HepG2 (cell line): ENCODE data around the gene GALNT5. TPM values are rescaled to one million over a fixed set of nuclear protein-coding genes. Genes with fewer than 3 reads are reported as not detected.

Source experiments
- ATAC-seq: fragments of 200-7000 bp; cut with Tn5 transposase; 3 replicates; pipeline ENCODE4 v1.9.1; 2020; ENCODE audit warnings: mild to moderate bottlenecking, moderate library complexity
- BruUV-seq: library from RNA; stranded (reverse); fragments of 400-500 nt; replicated peaks from 2 replicates; lab custom pipeline; 2021; lab: Mats Ljungman, UMichigan
- CTCF ChIA-PET: fragments of 300-600 bp; formaldehyde crosslinking; extraction: SDS; loops from one replicate; lab custom pipeline; 2021; ENCODE audit warnings: low total read pairs, inconsistent platforms, low intra/inter-chr PET ratio; lab: Yijun Ruan, JAX
- POLR2A ChIA-PET: fragments of 350-600 bp; sonication (Branson Sonifier 250); formaldehyde crosslinking; loops from one replicate; lab custom pipeline; 2020; ENCODE audit warnings: antibody characterized with exemption, inconsistent platforms; lab: Yijun Ruan, JAX
- DNase-seq: peaks from one replicate; pipeline ENCODE4 v3.0.0-alpha.2; 2015; ENCODE audit warnings: low spot score
- FAIRE-seq: peaks from 3 replicates; lab custom pipeline; 2011; peaks lifted over from hg19 to GRCh38; lab: Jason Lieb, UNC
- H2AFZ ChIP-seq: one replicate; pipeline ENCODE4 v1.6.1; 2011; ENCODE audit warnings: low read length, inconsistent platforms
- H3K27ac ChIP-seq: fragments of 300-600 bp; 3 replicates; pipeline ENCODE4 v1.8.0; 2011; ENCODE audit warnings: mixed run types, mild to moderate bottlenecking, mixed read lengths, low read length, inconsistent platforms; ENCODE audit not compliant: insufficient read depth; ENCODE audit errors: extremely low read length
- H3K27me3 ChIP-seq, 2 experiments: fragments of 200-600 bp in 1 of 2; 2 replicates in 1 of 2; 3 replicates in 1 of 2; pipeline versions ENCODE4 v1.6.0 to v1.8.0; 2011; ENCODE audit warnings: low read length in 2 of 2, mild to moderate bottlenecking in 2 of 2, moderate library complexity in 2 of 2, inconsistent platforms in 1 of 2; ENCODE audit not compliant: insufficient read depth in 2 of 2, control insufficient read depth in 1 of 2
- H3K36me3 ChIP-seq, 2 experiments: fragments of 200-600 bp in 1 of 2; replicated peaks in 1 of 2; 2 replicates in 1 of 2; 3 replicates in 1 of 2; pipeline versions ENCODE4 v1.5.1 to v1.8.0; 2011; ENCODE audit warnings: low read length in 2 of 2, inconsistent platforms in 1 of 2; ENCODE audit not compliant: insufficient read depth in 2 of 2, control insufficient read depth in 1 of 2
- H3K4me1 ChIP-seq: 2 replicates; pipeline ENCODE4 v1.5.1; 2012; ENCODE audit warnings: low read length, inconsistent platforms; ENCODE audit not compliant: insufficient read depth
- H3K4me2 ChIP-seq: 2 replicates; pipeline ENCODE4 v1.6.0; 2011; ENCODE audit warnings: low read depth, low read length, inconsistent platforms
- H3K4me3 ChIP-seq, 3 experiments: fragments of 200-600 bp in 1 of 3; sonication (generic), shearing (Covaris generic) in 1 of 3; replicated peaks in 1 of 3; 2 replicates each; pipeline ENCODE4 v1.5.1; 2011 to 2016; ENCODE audit warnings: low read length in 3 of 3, inconsistent platforms in 2 of 3, low read depth in 2 of 3, mild to moderate bottlenecking in 2 of 3, control low read depth in 1 of 3, mixed read lengths in 1 of 3; ENCODE audit not compliant: insufficient read depth in 1 of 3
- H3K79me2 ChIP-seq: one replicate; pipeline ENCODE4 v1.6.1; 2011; ENCODE audit warnings: low read length, inconsistent platforms; ENCODE audit not compliant: insufficient read depth
- H3K9ac ChIP-seq: 2 replicates; pipeline ENCODE4 v1.6.0; 2011; ENCODE audit warnings: mild to moderate bottlenecking, low read depth, low read length, inconsistent platforms; ENCODE audit not compliant: insufficient read depth
- H3K9me3 ChIP-seq: 2 replicates; pipeline ENCODE4 v1.5.1; 2012; ENCODE audit warnings: mild to moderate bottlenecking, low read length
- H4K20me1 ChIP-seq: 2 replicates; pipeline ENCODE4 v1.6.0; 2011; ENCODE audit warnings: inconsistent platforms, mild to moderate bottlenecking, low read length, moderate library complexity; ENCODE audit not compliant: insufficient read depth
- ATF3 ChIP-seq: sonication (generic); formaldehyde crosslinking; IDR thresholded peaks from 2 replicates; pipeline ENCODE4 v1.4.0; 2020; ENCODE audit warnings: missing genetic modification reagents
- CCDC6 ChIP-seq: sonication (generic); formaldehyde crosslinking; IDR thresholded peaks from 2 replicates; pipeline ENCODE4 v1.8.1; 2022; ENCODE audit warnings: mild to moderate bottlenecking, missing genetic modification reagents, moderate library complexity
- EED ChIP-seq: sonication (generic); formaldehyde crosslinking; IDR thresholded peaks from 2 replicates; pipeline ENCODE4 v1.5.0; 2020; ENCODE audit warnings: mild to moderate bottlenecking, missing genetic modification reagents
- ETV5 ChIP-seq: IDR thresholded peaks from 2 replicates; pipeline ENCODE4 v1.6.1; 2018; ENCODE audit warnings: missing biosample characterization, missing genetic modification reagents, inconsistent platforms, borderline replicate concordance
- FOXJ3 ChIP-seq: sonication (generic); formaldehyde crosslinking; IDR thresholded peaks from 2 replicates; pipeline ENCODE4 v1.4.0; 2020; ENCODE audit warnings: missing genetic modification reagents, mild to moderate bottlenecking, borderline replicate concordance
- GMEB1 ChIP-seq: sonication (generic); formaldehyde crosslinking; IDR thresholded peaks from 2 replicates; pipeline ENCODE4 v1.5.1; 2020; ENCODE audit warnings: missing genetic modification reagents, mild to moderate bottlenecking, borderline replicate concordance
- GMEB2 ChIP-seq: IDR thresholded peaks from 2 replicates; pipeline ENCODE4 v1.6.1; 2016; ENCODE audit warnings: missing biosample characterization, missing genetic modification reagents, low read depth
- HDAC1 ChIP-seq: sonication (generic); formaldehyde crosslinking; IDR thresholded peaks from 2 replicates; pipeline ENCODE4 v1.5.1; 2020; ENCODE audit warnings: mild to moderate bottlenecking, missing genetic modification reagents
- HDAC6 ChIP-seq: fragments of 200-600 bp; sonication (generic); IDR thresholded peaks from 2 replicates; pipeline ENCODE4 v1.7.0; 2017; ENCODE audit warnings: mild to moderate bottlenecking, antibody characterized with exemption, low read length, low read depth
- JUND ChIP-seq: sonication (generic); formaldehyde crosslinking; IDR thresholded peaks from 2 replicates; pipeline ENCODE4 v1.8.0; 2022; ENCODE audit warnings: mild to moderate bottlenecking, missing genetic modification reagents
- MTA1 ChIP-seq: sonication (generic); formaldehyde crosslinking; IDR thresholded peaks from 2 replicates; pipeline ENCODE4 v1.4.0; 2020; ENCODE audit warnings: missing genetic modification reagents, mild to moderate bottlenecking, borderline replicate concordance
- NCOA5 ChIP-seq: sonication (generic); formaldehyde crosslinking; IDR thresholded peaks from 2 replicates; pipeline ENCODE4 v1.4.0; 2020; ENCODE audit warnings: missing genetic modification reagents
- NFYB ChIP-seq: sonication (generic); formaldehyde crosslinking; IDR thresholded peaks from 2 replicates; pipeline ENCODE4 v1.4.0; 2020; ENCODE audit warnings: missing genetic modification reagents
- TMF1 ChIP-seq: sonication (generic); formaldehyde crosslinking; IDR thresholded peaks from 2 replicates; pipeline ENCODE4 v1.8.1; 2022; ENCODE audit warnings: low read depth, missing genetic modification reagents
- ZC3H13 ChIP-seq: sonication (generic); formaldehyde crosslinking; IDR thresholded peaks from 2 replicates; pipeline ENCODE4 v1.8.1; 2023; ENCODE audit warnings: mild to moderate bottlenecking, missing genetic modification reagents, moderate library complexity
- ZNF253 ChIP-seq: sonication (generic); formaldehyde crosslinking; IDR thresholded peaks from 2 replicates; pipeline ENCODE4 v1.8.0; 2022; ENCODE audit warnings: mild to moderate bottlenecking, missing genetic modification reagents, borderline replicate concordance
- ZNF549 ChIP-seq: sonication (generic); formaldehyde crosslinking; IDR thresholded peaks from 2 replicates; pipeline ENCODE4 v1.5.0; 2020; ENCODE audit warnings: missing genetic modification reagents
- ZUFSP ChIP-seq: sonication (generic); formaldehyde crosslinking; IDR thresholded peaks from 2 replicates; pipeline ENCODE4 v1.9.0; 2021; ENCODE audit warnings: missing genetic modification reagents, mild to moderate bottlenecking, borderline replicate concordance
- WGBS: methylation state at CpG from one replicate; pipeline ENCODE4 v1.1.6; 2017; ENCODE audit warnings: low lambda C conversion rate; 5-methylcytosine and 5-hydroxymethylcytosine counted together
- in situ Hi-C: cut with HindIII; loops from 2 replicates; pipeline ENCODE4 v1.10.0; 2017; ENCODE audit warnings: low pct_unique_long_range_greater_than_20kb; ENCODE audit not compliant: extremely low pct_ligation_motif_present
- intact Hi-C: fragments of 100-400 bp; cut with micrococcal nuclease; formaldehyde crosslinking; loops from one replicate; pipeline ENCODE4 v1.10.0; 2022; ENCODE audit not compliant: unreplicated experiment
- polyA plus RNA-seq, 8 experiments: library from polyadenylated mRNA; depleted of rRNA in 3 of 8; stranded (reverse) in 7 of 8; unstranded in 1 of 8; fragments of >200 nt; fragmentation: Illumina TruSeq in 4 of 8; extraction: Trizol in 4 of 8; gene quantifications; 2 replicates each; pipeline versions ENCODE4 v1.2.1 to v1.2.3, GENCODE V29; 2011 to 2016; ENCODE audit warnings: low read depth in 4 of 8, missing spikeins in 1 of 8, mixed read lengths in 1 of 8; ENCODE audit not compliant: insufficient read depth in 1 of 8
- total RNA-seq, 5 experiments: library from RNA; depleted of rRNA; stranded (reverse); fragments of >200 nt; fragmentation: Illumina TruSeq; extraction: Trizol; gene quantifications; 2 replicates each; pipeline ENCODE4 v1.2.3, GENCODE V29; 2016; ENCODE audit warnings: low read depth in 1 of 5

GALNT5 gene
- total and polyA plus RNA-seq, 2 of the 13 experiments (the other 11 are each of a cell fraction or from before 2014, with no cell fraction given): not detected

- Histone ChIP-seq H2AFZ (no peak overlapping the region), H3K9ac (no peak overlapping the region), H3K27ac (no peak overlapping the region), H4K20me1 (no peaks in the 10 kb centered on the region), H3K27me3 (no peaks in the 10 kb centered on the region), H3K4me2 (no peak overlapping the region), H3K4me3 (no peak overlapping the region), H3K9me3 (0 out of 2 replicates have a peak, but pooled peaks cover 5% of the 10 kb centered on the region), H3K36me3 (no peaks in the 10 kb centered on the region), H3K4me1 (no peaks in the 10 kb centered on the region), H3K79me2 (no peaks in the 10 kb centered on the region)
- no TSS peak for BruUV-seq
- intact Hi-C loops: no loop called here
- FAIRE-seq (no peak), ATAC-seq (no peak), DNase-seq (no peak)
- ChIA-PET POLR2A (no interaction called here), CTCF (no interaction called here)
- in situ Hi-C loops: no loop called here
- WGBS: 6% methylated on average over 2 of the region's 2 CpGs
- no peak for TF ChIP-seq ZC3H13 (CRISPR knock-in tag)
- no peak for TF ChIP-seq ETV5 (CRISPR knock-in tag)
- no peak for TF ChIP-seq ZUFSP (CRISPR knock-in tag)
- TF ChIP-seq FOXJ3 (CRISPR knock-in tag): no peak
- TF ChIP-seq TMF1 (CRISPR knock-in tag): no peak
- no peak for TF ChIP-seq ATF3 (CRISPR knock-in tag)
- TF ChIP-seq HDAC1: no peak
- no peak for TF ChIP-seq HDAC6
- TF ChIP-seq GMEB1 (CRISPR knock-in tag): no peak
- TF ChIP-seq EED: no peak
- no peak for TF ChIP-seq GMEB2
- no peak for TF ChIP-seq NCOA5 (CRISPR knock-in tag)
- no peak for TF ChIP-seq ZNF253 (CRISPR knock-in tag)
- TF ChIP-seq MTA1: no peak
- TF ChIP-seq CCDC6 (CRISPR knock-in tag): no peak
- TF ChIP-seq JUND: no peak
- no peak for TF ChIP-seq ZNF549 (CRISPR knock-in tag)
- no peak for TF ChIP-seq NFYB
Measured at GRCh38 chr2:157218911-157219310, 38.6 kb upstream of the GALNT5 start.
